Memory B cell (primary cell): ENCODE measurements around the gene SERP2.
"Not testable (repeated sequence)": the region's sequence is repeated elsewhere in the genome, so short reads cannot be mapped to it uniquely, and the experiment has no call there.

Experiments used
- ATAC-seq: fragments of 150-1000 bp; cut with Tn5 transposase; 2 replicates; pipeline ENCODE4 v1.10.0; 2021; ENCODE audit warnings: low read depth, mild to moderate bottlenecking, moderate library complexity
- DNase-seq, 2 donors: peaks; one replicate each; pipeline ENCODE4 v3.0.0; 2022; ENCODE audit warnings: low spot score in 2 of 2
- H3K27ac Mint-ChIP-seq: one replicate; pipeline ENCODE4 v1.8.0; 2022; ENCODE audit warnings: mild to moderate bottlenecking, moderate library complexity, mixed read lengths
- H3K27me3 Mint-ChIP-seq: one replicate; pipeline ENCODE4 v1.8.0; 2022; ENCODE audit warnings: mixed read lengths
- H3K36me3 Mint-ChIP-seq: one replicate; pipeline ENCODE4 v1.8.0; 2022; ENCODE audit warnings: mild to moderate bottlenecking, mixed read lengths
- H3K4me1 Mint-ChIP-seq: one replicate; pipeline ENCODE4 v1.8.0; 2022; ENCODE audit warnings: mixed read lengths
- H3K4me3 Mint-ChIP-seq: one replicate; pipeline ENCODE4 v1.8.0; 2022; ENCODE audit warnings: mild to moderate bottlenecking, moderate library complexity, mixed read lengths
- H3K9me3 Mint-ChIP-seq: one replicate; pipeline ENCODE4 v1.8.0; 2022; ENCODE audit warnings: mixed read lengths

The SERP2 gene

GRCh38 chr13:44373601-44374347 lies at the start of gene SERP2:
SERP2 (plus strand) TSS chr13:44373824; CDS start chr13:44374026, 202 bp downstream.
- peaks cover 3% of the 10 kb centered on the region for H3K4me1 Mint-ChIP-seq
- peak within 1 kb of the TSS; percentile 43 for H3K4me3 Mint-ChIP-seq
- H3K27ac Mint-ChIP-seq: no peak within 1 kb of the TSS
- no peaks in the 10 kb centered on the region for H3K36me3 Mint-ChIP-seq
- DNase-seq (no peak), ATAC-seq (no peak)
- peaks cover 19% of the 10 kb centered on the region for H3K27me3 Mint-ChIP-seq
- H3K9me3 Mint-ChIP-seq: no peaks in the 10 kb centered on the region

- DNase-seq: no peak
- H3K9me3 Mint-ChIP-seq: peaks cover 3% of the 10 kb centered on the region
- H3K4me3 Mint-ChIP-seq: no peak overlapping the region
- H3K27ac Mint-ChIP-seq: no peak overlapping the region
- no peak for ATAC-seq
- no peaks in the 10 kb centered on the region for H3K4me1 Mint-ChIP-seq
- no peaks in the 10 kb centered on the region for H3K36me3 Mint-ChIP-seq
- peaks cover 6% of the 10 kb centered on the region for H3K27me3 Mint-ChIP-seq
Observed at GRCh38 chr13:44326961-44327360, 46.7 kb upstream of the SERP2 start.

GRCh38 chr13:44329041-44329440 lies 44.6 kb upstream of the SERP2 start:
- H3K36me3 Mint-ChIP-seq, ATAC-seq: not testable (repeated sequence)

GRCh38 chr13:44329909-44330545 lies 43.6 kb upstream of the SERP2 start:
- H3K9me3 Mint-ChIP-seq: peaks cover 3% of the 10 kb centered on the region
- DNase-seq: no peak
- H3K4me1 Mint-ChIP-seq: no peaks in the 10 kb centered on the region
- H3K36me3 Mint-ChIP-seq: no peaks in the 10 kb centered on the region
- no peak overlapping the region for H3K27ac Mint-ChIP-seq
- no peak overlapping the region for H3K4me3 Mint-ChIP-seq
- no peak for ATAC-seq
- H3K27me3 Mint-ChIP-seq: peaks cover 5% of the 10 kb centered on the region

More at GRCh38 chr13:44329041-44329440, 44.6 kb upstream of the SERP2 start:
- H3K27me3 Mint-ChIP-seq, DNase-seq, H3K4me3 Mint-ChIP-seq, H3K27ac Mint-ChIP-seq, H3K9me3 Mint-ChIP-seq, H3K4me1 Mint-ChIP-seq: not testable (repeated sequence)

- no peaks in the 10 kb centered on the region for H3K4me1 Mint-ChIP-seq
- H3K27ac Mint-ChIP-seq: no peak overlapping the region
- peaks cover 3% of the 10 kb centered on the region for H3K27me3 Mint-ChIP-seq
- DNase-seq (no peak), ATAC-seq (no peak)
- no peaks in the 10 kb centered on the region for H3K36me3 Mint-ChIP-seq
- peaks cover 3% of the 10 kb centered on the region for H3K9me3 Mint-ChIP-seq
- H3K4me3 Mint-ChIP-seq: no peak overlapping the region
Observed at GRCh38 chr13:44331446-44331845, 42.2 kb upstream of the SERP2 start.

GRCh38 chr13:44331912-44332851 lies 41.4 kb upstream of the SERP2 start:
- Mint-ChIP-seq H3K4me1 (no peaks in the 10 kb centered on the region), H3K36me3 (no peaks in the 10 kb centered on the region), H3K9me3 (peaks cover 3% of the 10 kb centered on the region), H3K4me3 (no peak overlapping the region), H3K27me3 (peaks cover 3% of the 10 kb centered on the region), H3K27ac (no peak overlapping the region)
- DNase-seq (no peak), ATAC-seq (no peak)

- ATAC-seq (no peak), DNase-seq (no peak)
- H3K9me3 Mint-ChIP-seq: no peaks in the 10 kb centered on the region
- H3K4me3 Mint-ChIP-seq: no peak overlapping the region
- H3K27ac Mint-ChIP-seq: no peak overlapping the region
- peaks cover under 1% of the 10 kb centered on the region for H3K27me3 Mint-ChIP-seq
- H3K4me1 Mint-ChIP-seq: peaks cover 4% of the 10 kb centered on the region
- no peaks in the 10 kb centered on the region for H3K36me3 Mint-ChIP-seq
Observed at GRCh38 chr13:44333950-44334655, 39.5 kb upstream of the SERP2 start.

- DNase-seq (no peak), ATAC-seq (no peak)
- H3K4me1 Mint-ChIP-seq: peaks cover 4% of the 10 kb centered on the region
Observed at GRCh38 chr13:44334751-44335150, 38.9 kb upstream of the SERP2 start.

GRCh38 chr13:44336934-44337333 lies 36.7 kb upstream of the SERP2 start:
- Mint-ChIP-seq H3K4me3 (no peak overlapping the region), H3K27ac (no peak overlapping the region)

More at GRCh38 chr13:44334751-44335150, 38.9 kb upstream of the SERP2 start:
- Mint-ChIP-seq H3K36me3 (no peaks in the 10 kb centered on the region), H3K27ac (no peak overlapping the region), H3K4me3 (no peak overlapping the region), H3K9me3 (no peaks in the 10 kb centered on the region), H3K27me3 (peaks cover 4% of the 10 kb centered on the region)

DNA sequence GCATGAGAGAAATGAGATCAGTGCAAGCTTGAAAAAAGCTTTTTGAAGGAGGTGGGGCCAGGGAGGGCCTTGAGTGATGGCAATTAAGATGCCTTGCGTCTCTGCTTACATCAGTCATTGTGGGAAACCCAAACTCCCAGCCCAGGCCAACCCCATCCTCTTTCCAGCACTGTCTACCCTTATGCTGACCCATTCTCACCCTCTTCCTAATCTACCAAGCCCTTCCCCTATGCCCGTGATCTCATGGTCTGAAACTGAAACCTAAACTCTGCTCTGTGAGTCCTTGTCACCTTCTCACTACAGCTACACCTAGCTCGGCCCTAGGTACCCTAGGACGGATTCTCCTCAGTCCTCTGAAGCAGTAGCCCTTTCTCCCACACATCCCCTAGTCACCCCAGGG lies 36.0 kb upstream of the SERP2 start:
- Mint-ChIP-seq H3K27me3 (peaks cover 6% of the 10 kb centered on the region), H3K4me3 (no peak overlapping the region), H3K36me3 (no peaks in the 10 kb centered on the region), H3K9me3 (peaks cover 2% of the 10 kb centered on the region), H3K4me1 (peaks cover 4% of the 10 kb centered on the region), H3K27ac (no peak overlapping the region)
- ATAC-seq (no peak), DNase-seq (no peak)

More at GRCh38 chr13:44336934-44337333, 36.7 kb upstream of the SERP2 start:
- DNase-seq (no peak), ATAC-seq (no peak)
- Mint-ChIP-seq H3K27me3 (peaks cover 6% of the 10 kb centered on the region), H3K4me1 (peaks cover 4% of the 10 kb centered on the region), H3K9me3 (peaks cover 2% of the 10 kb centered on the region), H3K36me3 (no peaks in the 10 kb centered on the region)

DNA sequence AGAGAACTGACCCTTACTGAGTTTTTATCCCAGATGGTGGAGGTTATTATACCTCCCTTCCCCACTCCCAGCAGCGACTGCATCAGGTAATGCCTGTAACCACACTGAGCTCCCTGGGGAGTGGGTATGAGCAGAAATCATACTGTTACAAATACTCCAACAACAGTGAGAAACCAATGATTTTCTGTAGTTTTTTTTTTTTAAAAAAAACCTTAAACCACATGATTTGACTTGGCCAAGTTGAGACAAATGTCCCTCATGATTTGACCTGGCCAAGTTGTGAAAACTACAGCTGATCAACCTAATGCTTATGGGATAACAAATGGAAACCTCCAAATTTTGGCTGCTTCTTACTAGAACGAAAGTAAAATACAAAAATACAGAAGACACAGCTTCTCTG lies 33.1 kb upstream of the SERP2 start:
- no peak for DNase-seq
- Mint-ChIP-seq H3K4me1 (peaks cover 4% of the 10 kb centered on the region), H3K9me3 (peaks cover 2% of the 10 kb centered on the region), H3K4me3 (no peak overlapping the region), H3K27ac (no peak overlapping the region), H3K36me3 (no peaks in the 10 kb centered on the region), H3K27me3 (peaks cover 8% of the 10 kb centered on the region)
- no peak for ATAC-seq

- Mint-ChIP-seq H3K36me3 (no peaks in the 10 kb centered on the region), H3K27ac (no peak overlapping the region), H3K4me1 (peaks cover 2% of the 10 kb centered on the region), H3K9me3 (peaks cover 2% of the 10 kb centered on the region), H3K27me3 (peaks cover 10% of the 10 kb centered on the region), H3K4me3 (no peak overlapping the region)
- ATAC-seq (no peak), DNase-seq (no peak)
Observed at GRCh38 chr13:44342741-44343140, 30.9 kb upstream of the SERP2 start.

- DNase-seq (no peak), ATAC-seq (no peak)
- no peaks in the 10 kb centered on the region for H3K36me3 Mint-ChIP-seq
- no peaks in the 10 kb centered on the region for H3K9me3 Mint-ChIP-seq
- no peak overlapping the region for H3K27ac Mint-ChIP-seq
- H3K4me1 Mint-ChIP-seq: no peaks in the 10 kb centered on the region
- peaks cover 3% of the 10 kb centered on the region for H3K27me3 Mint-ChIP-seq
- no peak overlapping the region for H3K4me3 Mint-ChIP-seq
Observed at GRCh38 chr13:44346534-44346933, 27.1 kb upstream of the SERP2 start.
